ENCODE data around the gene ADGRV1. TPM values are rescaled to one million over a fixed set of nuclear protein-coding genes. Genes with fewer than 3 reads are reported as not detected.

The ADGRV1 gene
- polyA plus RNA-seq, 3 donors: 0.18 to 0.33 TPM; not detected in 1

DNA sequence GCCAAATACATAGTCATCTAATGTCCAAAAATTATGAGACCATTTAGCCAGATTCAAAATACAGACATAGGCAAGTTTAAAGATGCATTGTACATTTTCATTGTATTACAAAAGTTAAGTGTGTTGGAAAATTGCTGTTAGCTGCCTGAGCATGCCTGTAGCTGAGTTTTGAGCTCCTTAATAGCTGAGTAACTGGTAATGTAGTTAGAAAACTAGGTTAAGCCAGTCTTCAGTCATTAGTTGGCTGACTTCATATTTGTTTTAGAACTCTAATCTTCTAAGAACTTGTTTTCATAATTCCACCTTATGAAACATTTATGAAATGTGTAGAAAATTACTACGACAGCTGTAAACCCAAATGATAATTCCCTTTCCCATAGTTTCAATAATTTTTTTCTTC lies 531.2 kb downstream of the ADGRV1 start:
- DNase-seq: no peak
- intact Hi-C loops (cut with micrococcal nuclease): no loop called here
- no peak overlapping the region for H3K27ac Mint-ChIP-seq

DNA sequence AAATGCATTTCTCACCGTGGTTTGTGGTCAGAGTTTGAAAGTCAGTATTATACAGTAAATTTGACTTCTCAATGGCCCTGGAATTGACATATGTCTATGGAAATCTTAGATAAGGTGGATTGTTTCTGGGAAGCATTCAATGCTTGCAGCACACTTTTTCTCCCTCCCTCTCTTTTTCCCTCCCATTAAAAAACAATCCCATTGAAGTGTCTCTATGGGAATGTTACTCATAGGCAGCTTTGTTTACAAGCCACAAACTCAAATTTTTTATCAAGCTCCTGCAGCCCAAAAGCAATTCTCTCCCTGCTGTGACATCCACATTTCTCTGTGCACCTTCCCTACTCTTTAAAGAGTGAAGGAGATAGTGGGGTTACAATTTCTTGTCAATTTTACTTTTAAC lies 532.4 kb downstream of the ADGRV1 start:
- Histone ChIP-seq H3K9ac (ENCODE audit: insufficient read depth, low read length, poor library complexity, severe bottlenecking) (no peak overlapping the region), H3K4me2 (replicated peaks; ENCODE audit: extremely low read depth, low read length, poor library complexity, severe bottlenecking) (no peak overlapping the region), H3K9me3 (replicated peaks in 1 of 2; ENCODE audit: control insufficient read depth in 1 of 2, insufficient read depth in 1 of 2, low read length in 2 of 2) (no peaks in the 10 kb centered on the region), H3K4me1 (ENCODE audit: control insufficient read depth in 1 of 2, insufficient read depth in 2 of 2, low read length in 2 of 2) (no peaks in the 10 kb centered on the region), H2AFZ (ENCODE audit: insufficient read depth, low read depth, low read length, poor library complexity, severe bottlenecking) (no peak overlapping the region), H3K27ac (ENCODE audit: low read depth in 1 of 2, low read length in 2 of 2) (no peak overlapping the region), H3K79me2 (ENCODE audit: insufficient read depth, low read length) (no peaks in the 10 kb centered on the region), H3K27me3 (ENCODE audit: control insufficient read depth in 2 of 2, insufficient read depth in 2 of 2, low read length in 2 of 2) (no peaks in the 10 kb centered on the region), H3K4me3 (replicated peaks in 1 of 3; ENCODE audit: low read depth in 2 of 3, low read length in 3 of 3) (no peak overlapping the region), H3K36me3 (replicated peaks in 1 of 2; ENCODE audit: control insufficient read depth in 1 of 2, insufficient read depth in 2 of 2, low read length in 2 of 2) (no peaks in the 10 kb centered on the region), H4K20me1 (ENCODE audit: insufficient read depth, low read length) (no peaks in the 10 kb centered on the region)
- no peaks in the 10 kb centered on the region for H3K27me3 Mint-ChIP-seq (ENCODE audit: low read depth in 3 of 3)
- WGBS (ENCODE audit: insufficient coverage): no CpG with 5 or more reads among the region's 1 CpG
- no peaks in the 10 kb centered on the region for H3K4me1 Mint-ChIP-seq
- no peak overlapping the region for H3K4me3 Mint-ChIP-seq
- intact Hi-C loops (cut with micrococcal nuclease): no loop called here
- H3K36me3 Mint-ChIP-seq: no peaks in the 10 kb centered on the region
- no peak for TF ChIP-seq CTCF (IDR thresholded peaks at IDR 0.05)
- no peak overlapping the region for H3K27ac Mint-ChIP-seq
- DNase-seq: no peak
- H3K9me3 Mint-ChIP-seq: peaks cover 0 to 2% (median 0%) of the 10 kb centered on the region in 7 donors

More for the DNA sequence above, 531.2 kb downstream of the ADGRV1 start:
- no peak for TF ChIP-seq CTCF (IDR thresholded peaks at IDR 0.05)
- Mint-ChIP-seq H3K4me1 (no peaks in the 10 kb centered on the region), H3K36me3 (no peaks in the 10 kb centered on the region), H3K4me3 (no peak overlapping the region), H3K9me3 (peaks cover 0 to 2% (median 0%) of the 10 kb centered on the region in 7 donors), H3K27me3 (ENCODE audit: low read depth in 3 of 3) (no peaks in the 10 kb centered on the region)
- Histone ChIP-seq H3K9ac (ENCODE audit: insufficient read depth, low read length, poor library complexity, severe bottlenecking) (no peak overlapping the region), H3K79me2 (ENCODE audit: insufficient read depth, low read length) (no peaks in the 10 kb centered on the region), H3K9me3 (replicated peaks in 1 of 2; ENCODE audit: control insufficient read depth in 1 of 2, insufficient read depth in 1 of 2, low read length in 2 of 2) (no peaks in the 10 kb centered on the region), H3K27me3 (ENCODE audit: control insufficient read depth in 2 of 2, insufficient read depth in 2 of 2, low read length in 2 of 2) (no peaks in the 10 kb centered on the region), H3K4me3 (replicated peaks in 1 of 3; ENCODE audit: low read depth in 2 of 3, low read length in 3 of 3) (no peak overlapping the region), H3K4me1 (ENCODE audit: control insufficient read depth in 1 of 2, insufficient read depth in 2 of 2, low read length in 2 of 2) (no peaks in the 10 kb centered on the region), H3K27ac (ENCODE audit: low read depth in 1 of 2, low read length in 2 of 2) (no peak overlapping the region), H3K4me2 (replicated peaks; ENCODE audit: extremely low read depth, low read length, poor library complexity, severe bottlenecking) (no peak overlapping the region), H3K36me3 (replicated peaks in 1 of 2; ENCODE audit: control insufficient read depth in 1 of 2, insufficient read depth in 2 of 2, low read length in 2 of 2) (no peaks in the 10 kb centered on the region), H4K20me1 (ENCODE audit: insufficient read depth, low read length) (no peaks in the 10 kb centered on the region), H2AFZ (ENCODE audit: insufficient read depth, low read depth, low read length, poor library complexity, severe bottlenecking) (no peak overlapping the region)
- WGBS (ENCODE audit: insufficient coverage): no CpG with 5 or more reads among the region's 1 CpG

All from CD14-positive monocyte (primary cell).